GM23338 (cell line): ENCODE results near the gene PRKD3.
A peak's percentile ranks its signal among the peaks of the same experiment; 100 is the strongest.

Experiments used
- EZH2 ChIP-seq: fragments of 200-600 bp; sonication (generic); IDR thresholded peaks from one replicate; pipeline ENCODE4 v1.8.0; 2017; ENCODE audit warnings: antibody characterized with exemption, mild to moderate bottlenecking, low read depth; ENCODE audit not compliant: unreplicated experiment
- EZH2phosphoT487 ChIP-seq: fragments of 200-600 bp; sonication (generic); IDR thresholded peaks from one replicate; pipeline ENCODE4 v1.8.1; 2018; ENCODE audit warnings: antibody characterized with exemption; ENCODE audit not compliant: unreplicated experiment
- POLR2AphosphoS5 ChIP-seq: IDR thresholded peaks from 2 replicates; pipeline ENCODE4 v1.6.1; 2016; ENCODE audit warnings: antibody characterized with exemption, low read depth
- ZNF114 ChIP-seq: fragments of 250-450 bp; sonication (Bioruptor Pico); IDR thresholded peaks from 2 replicates; pipeline ENCODE4 v1.5.0; 2020; ENCODE audit warnings: mild to moderate bottlenecking, moderate library complexity
- TF ChIP-seq, protein P1 (sequence below), 2 experiments: fragments of 200-600 bp in 1 of 2; sonication (generic) in 1 of 2; conservative IDR thresholded peaks; 2 replicates each; pipeline versions ENCODE4 v1.5.1 to v1.6.1; 2016 to 2017; ENCODE audit warnings: antibody characterized with exemption in 2 of 2, low read depth in 2 of 2, mild to moderate bottlenecking in 2 of 2, moderate library complexity in 1 of 2

DNA sequence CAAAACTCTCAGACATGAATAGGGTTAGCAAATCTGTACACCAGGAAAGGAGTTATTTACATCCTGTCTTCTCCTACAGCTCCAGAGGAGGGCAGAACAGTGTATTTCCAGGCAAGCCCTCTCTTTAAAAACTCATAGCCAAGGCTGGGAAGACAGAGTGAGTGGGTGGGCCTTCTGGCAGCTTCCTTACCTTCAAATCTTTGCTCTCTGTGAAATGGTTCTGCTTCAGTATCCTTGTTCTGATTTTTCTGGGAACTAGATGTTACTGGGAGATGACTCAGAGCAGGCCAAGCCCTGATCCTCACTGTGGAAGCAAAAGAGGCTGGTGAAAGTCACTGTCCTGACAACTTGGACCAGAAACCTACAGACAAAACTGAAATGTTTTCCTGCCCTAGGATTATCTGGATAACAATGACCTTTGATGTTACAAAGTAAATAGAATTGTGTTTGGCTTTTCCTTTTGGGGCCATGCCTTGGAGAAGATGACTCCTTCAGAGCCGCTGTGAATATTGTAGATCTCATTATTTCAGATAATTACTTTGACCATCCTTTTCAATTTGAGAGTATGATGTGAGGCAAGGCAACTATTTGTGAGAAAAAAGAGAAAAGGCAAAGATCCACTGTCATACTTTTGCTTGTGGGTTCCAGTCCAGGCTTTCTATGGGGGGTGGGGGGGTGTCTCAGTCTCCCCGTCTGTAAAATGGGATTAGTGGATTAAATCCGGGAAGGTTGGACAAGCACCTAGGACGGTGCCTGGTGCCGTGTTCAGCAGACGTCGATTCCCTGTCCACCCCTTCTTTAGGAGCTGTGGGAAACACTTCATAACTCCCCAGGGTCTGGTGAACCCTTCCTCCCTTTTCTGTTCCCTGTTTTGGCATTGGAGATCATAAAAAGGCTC, 19.2 kb upstream of the PRKD3 start:
- TF ChIP-seq, protein P1, sequence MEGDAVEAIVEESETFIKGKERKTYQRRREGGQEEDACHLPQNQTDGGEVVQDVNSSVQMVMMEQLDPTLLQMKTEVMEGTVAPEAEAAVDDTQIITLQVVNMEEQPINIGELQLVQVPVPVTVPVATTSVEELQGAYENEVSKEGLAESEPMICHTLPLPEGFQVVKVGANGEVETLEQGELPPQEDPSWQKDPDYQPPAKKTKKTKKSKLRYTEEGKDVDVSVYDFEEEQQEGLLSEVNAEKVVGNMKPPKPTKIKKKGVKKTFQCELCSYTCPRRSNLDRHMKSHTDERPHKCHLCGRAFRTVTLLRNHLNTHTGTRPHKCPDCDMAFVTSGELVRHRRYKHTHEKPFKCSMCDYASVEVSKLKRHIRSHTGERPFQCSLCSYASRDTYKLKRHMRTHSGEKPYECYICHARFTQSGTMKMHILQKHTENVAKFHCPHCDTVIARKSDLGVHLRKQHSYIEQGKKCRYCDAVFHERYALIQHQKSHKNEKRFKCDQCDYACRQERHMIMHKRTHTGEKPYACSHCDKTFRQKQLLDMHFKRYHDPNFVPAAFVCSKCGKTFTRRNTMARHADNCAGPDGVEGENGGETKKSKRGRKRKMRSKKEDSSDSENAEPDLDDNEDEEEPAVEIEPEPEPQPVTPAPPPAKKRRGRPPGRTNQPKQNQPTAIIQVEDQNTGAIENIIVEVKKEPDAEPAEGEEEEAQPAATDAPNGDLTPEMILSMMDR (conservative IDR thresholded peaks at IDR 0.05; ENCODE audit: low read depth in 2 of 2) = peak; percentile 43 to 49
- TF ChIP-seq EZH2phosphoT487 (no peak), EZH2 (no peak), POLR2AphosphoS5 (no peak), ZNF114 (no peak)
